H1 (cell line): ENCODE results near the gene KCNQ1OT1. TPM values are rescaled to one million over a fixed set of nuclear protein-coding genes. Genes with fewer than 3 reads are reported as not detected.

Experiments
- ATF3 ChIP-seq: IDR thresholded peaks from 2 replicates; pipeline ENCODE4 v1.6.1; 2011; ENCODE audit warnings: low read depth, mild to moderate bottlenecking, low read length; ENCODE audit not compliant: insufficient read depth
- CTBP2 ChIP-seq: IDR thresholded peaks from 2 replicates; pipeline ENCODE4 v1.7.0; 2011; ENCODE audit warnings: borderline replicate concordance, mild to moderate bottlenecking, moderate library complexity, mixed read lengths, low read length; ENCODE audit not compliant: insufficient read depth, insufficient read length
- EZH2 ChIP-seq: fragments of 200-600 bp; sonication (generic); IDR thresholded peaks from 2 replicates; pipeline ENCODE4 v1.7.1; 2012; ENCODE audit warnings: low read depth, mild to moderate bottlenecking, moderate library complexity, low read length, inconsistent platforms; ENCODE audit not compliant: severe bottlenecking
- TAF1 ChIP-seq: IDR thresholded peaks from 2 replicates; pipeline ENCODE4 v1.6.1; 2011; ENCODE audit warnings: mild to moderate bottlenecking, low read depth, low read length
- polyA plus RNA-seq, 7 experiments: library from polyadenylated mRNA; depleted of rRNA in 3 of 7; stranded (reverse) in 5 of 7; unstranded in 2 of 7; fragments of >200 nt in 5 of 7; fragments of 200-250 nt in 2 of 7; gene quantifications; 1 replicate in 5 of 7; 2 replicates in 1 of 7; 4 replicates in 1 of 7; pipeline versions ENCODE4 v1.2.1 to v1.2.3, GENCODE V29; 2011 to 2013; ENCODE audit warnings: missing spikeins in 2 of 7, mixed read lengths in 2 of 7
- total RNA-seq: library from RNA; stranded (reverse); fragmentation: NEBNext Ultra II Directional; extraction: Animal tissue kit (Norgen Biotek cat#: 25700); gene quantifications from 2 replicates; pipeline ENCODE4 v1.2.1, GENCODE V29; 2021

KCNQ1OT1 gene
- total and polyA plus RNA-seq, 2 of the 8 experiments (the other 6 are each of a cell fraction or from before 2014, with no cell fraction given) = 0.21 to 1.2 TPM

- TF ChIP-seq ATF3 (no peak), CTBP2 (no peak), EZH2 (no peak), TAF1 (no peak)
These were observed 5.3 kb downstream of the KCNQ1OT1 start (continued) for GRCh38 chr11:2694495-2694894.
